Measurements from ENCODE around the gene ATP6V1B1.

The ATP6V1B1 gene

DNA sequence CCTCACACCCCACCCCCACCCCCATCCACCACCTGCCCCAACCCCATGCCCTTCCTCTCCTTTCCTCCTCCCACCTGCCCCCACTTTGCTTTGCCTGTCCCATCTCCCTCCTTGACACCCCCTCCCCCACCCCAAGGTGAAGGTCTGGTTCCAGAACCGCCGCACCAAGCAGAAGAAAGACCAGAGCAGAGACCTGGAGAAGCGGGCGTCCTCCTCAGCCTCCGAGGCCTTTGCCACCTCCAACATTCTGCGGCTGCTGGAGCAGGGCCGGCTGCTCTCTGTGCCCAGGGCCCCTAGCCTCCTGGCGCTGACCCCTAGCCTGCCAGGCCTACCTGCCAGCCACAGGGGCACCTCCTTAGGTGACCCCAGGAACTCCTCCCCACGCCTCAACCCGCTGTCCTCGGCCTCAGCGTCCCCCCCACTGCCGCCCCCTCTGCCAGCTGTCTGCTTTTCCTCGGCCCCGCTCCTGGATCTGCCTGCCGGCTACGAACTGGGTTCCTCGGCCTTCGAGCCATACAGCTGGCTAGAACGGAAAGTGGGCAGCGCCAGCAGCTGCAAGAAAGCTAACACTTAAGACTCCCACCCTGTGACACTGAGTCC lies 3.0 kb upstream of the ATP6V1B1 start:
- Histone ChIP-seq H3K36me3 (ENCODE audit: control insufficient read depth, low read depth, low read length) (no peaks in the 10 kb centered on the region), H3K4me1 (ENCODE audit: control insufficient read depth, low read depth, low read length) (peaks cover 4% of the 10 kb centered on the region), H3K4me3 (ENCODE audit: low read length) (no peak overlapping the region), H3K27ac (ENCODE audit: low read length) (no peak overlapping the region), H3K9ac (ENCODE audit: low read length) (no peak overlapping the region), H3K27me3 (ENCODE audit: control insufficient read depth, insufficient read depth, low read length) (peaks cover 4% of the 10 kb centered on the region), H3K9me3 (ENCODE audit: control insufficient read depth, low read depth, low read length) (no peaks in the 10 kb centered on the region)

DNA sequence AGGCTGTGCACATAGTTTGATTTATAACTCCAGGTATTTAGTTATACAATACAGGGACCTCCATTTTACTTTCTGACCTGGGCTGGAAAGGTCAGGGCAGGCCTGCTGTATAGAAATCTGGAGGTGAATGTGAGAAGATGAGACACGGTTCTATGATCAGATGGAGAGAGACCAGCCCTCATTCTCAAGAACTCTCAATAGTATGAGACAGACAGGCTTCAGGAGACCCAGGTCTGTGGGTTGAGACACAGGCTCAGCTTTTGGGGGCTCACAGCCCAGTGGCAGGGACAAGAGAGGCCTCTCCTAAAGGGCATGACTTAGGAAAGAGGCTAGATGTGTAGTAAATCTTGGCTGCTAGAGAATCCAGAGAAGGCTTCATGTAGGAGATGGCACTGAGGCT lies 719 bp upstream of the ATP6V1B1 start:
- Histone ChIP-seq H3K27ac (ENCODE audit: low read length) (no peak overlapping the region), H3K9ac (ENCODE audit: low read length) (no peak overlapping the region), H3K36me3 (ENCODE audit: control insufficient read depth, low read depth, low read length) (no peaks in the 10 kb centered on the region), H3K9me3 (ENCODE audit: control insufficient read depth, low read depth, low read length) (no peaks in the 10 kb centered on the region), H3K27me3 (ENCODE audit: control insufficient read depth, insufficient read depth, low read length) (peaks cover 25% of the 10 kb centered on the region), H3K4me3 (ENCODE audit: low read length) (no peak overlapping the region), H3K4me1 (ENCODE audit: control insufficient read depth, low read depth, low read length) (peaks cover 23% of the 10 kb centered on the region)

DNA sequence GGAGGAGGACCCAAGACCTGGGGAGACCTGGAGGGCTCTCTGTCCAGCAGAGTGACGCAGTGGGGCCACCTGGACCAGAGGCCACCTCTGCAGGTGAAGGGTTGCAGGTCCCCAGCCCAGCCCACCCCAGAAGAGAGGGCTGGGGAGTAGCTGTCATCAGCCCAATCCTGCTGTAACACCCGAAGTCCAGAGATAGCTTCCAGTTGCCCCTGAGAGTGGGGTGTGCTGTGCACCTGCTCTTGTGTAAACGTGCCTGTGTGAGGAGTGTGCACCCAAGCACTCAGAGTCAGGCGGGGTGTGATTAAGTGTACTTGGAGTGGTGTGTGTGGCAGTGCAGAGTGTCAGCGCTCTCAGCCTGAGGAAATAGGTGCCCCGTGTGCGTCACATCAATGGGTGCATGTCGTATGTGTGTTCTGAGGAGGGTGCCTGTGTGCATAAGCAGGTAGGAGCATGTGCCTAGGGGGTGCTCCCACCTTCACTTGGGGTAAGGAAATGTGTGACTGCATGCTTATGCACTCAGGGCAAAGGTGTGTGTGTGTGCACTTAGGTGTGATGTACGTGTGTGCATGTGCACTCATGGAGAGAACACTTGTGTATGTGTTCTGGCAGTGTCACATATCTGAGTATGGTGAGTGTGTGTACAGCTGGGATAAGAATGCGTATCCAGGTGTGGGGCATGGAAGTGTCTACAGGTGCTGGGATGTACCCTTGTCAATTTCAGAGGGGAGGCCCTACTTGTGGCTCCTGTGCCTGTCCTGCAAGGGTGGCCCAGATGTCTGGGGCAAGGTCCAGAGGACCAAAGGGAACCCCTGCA lies 672 bp downstream of the ATP6V1B1 start:
- no peak overlapping the region for H3K27ac ChIP-seq (ENCODE audit: low read length)
- H3K9me3 ChIP-seq (ENCODE audit: control insufficient read depth, low read depth, low read length) = no peaks in the 10 kb centered on the region
- H3K4me1 ChIP-seq (ENCODE audit: control insufficient read depth, low read depth, low read length) = peaks cover 23% of the 10 kb centered on the region
- H3K9ac ChIP-seq (ENCODE audit: low read length) = no peak overlapping the region
- H3K36me3 ChIP-seq (ENCODE audit: control insufficient read depth, low read depth, low read length) = no peaks in the 10 kb centered on the region
- peaks cover 38% of the 10 kb centered on the region for H3K27me3 ChIP-seq (ENCODE audit: control insufficient read depth, insufficient read depth, low read length)
- no peak overlapping the region for H3K4me3 ChIP-seq (ENCODE audit: low read length)

DNA sequence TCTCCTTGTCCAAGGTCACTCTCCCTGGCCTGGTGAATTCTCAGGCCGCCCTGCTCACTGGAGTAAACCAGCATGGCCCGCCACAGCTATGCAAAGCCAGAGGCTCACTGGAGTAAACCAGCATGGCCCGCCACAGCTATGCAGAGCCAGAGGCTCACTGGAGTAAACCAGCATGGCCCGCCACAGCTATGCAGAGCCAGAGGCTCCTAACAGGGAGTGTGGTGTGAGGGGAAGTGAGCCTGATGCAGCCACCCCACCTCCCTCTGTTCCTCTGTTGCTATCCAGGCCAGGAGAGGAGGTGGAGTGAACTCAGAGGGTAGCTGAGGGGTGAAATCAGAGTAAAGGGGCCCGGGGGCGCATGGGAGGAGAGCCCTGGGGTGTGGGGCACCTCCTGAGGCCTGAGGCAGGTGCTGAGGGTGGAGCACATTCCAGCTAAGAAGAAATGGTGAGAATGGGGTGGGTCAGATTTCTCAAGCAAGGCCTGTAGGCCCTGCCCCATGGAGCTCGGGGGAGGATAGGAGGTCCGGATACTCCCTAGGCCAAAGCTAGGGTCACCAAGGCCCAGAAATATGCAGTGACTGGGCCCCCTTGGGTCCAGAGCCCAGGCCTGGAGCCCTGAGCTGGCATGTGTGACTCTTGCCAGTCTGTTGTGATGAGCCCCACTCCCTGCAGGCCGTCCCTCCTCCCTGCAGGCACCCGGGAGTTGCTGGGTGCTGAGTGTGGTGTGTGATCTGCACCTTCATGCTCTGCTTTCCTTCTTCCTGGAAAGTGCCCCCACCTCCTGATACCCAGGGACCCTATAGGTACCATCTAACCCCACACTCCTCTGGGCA lies 1.5 kb downstream of the ATP6V1B1 start:
- Histone ChIP-seq H3K9ac (ENCODE audit: low read length) (no peak overlapping the region), H3K4me3 (ENCODE audit: low read length) (no peak overlapping the region), H3K27ac (ENCODE audit: low read length) (no peak overlapping the region), H3K4me1 (ENCODE audit: control insufficient read depth, low read depth, low read length) (peaks cover 23% of the 10 kb centered on the region), H3K27me3 (ENCODE audit: control insufficient read depth, insufficient read depth, low read length) (peaks cover 46% of the 10 kb centered on the region), H3K9me3 (ENCODE audit: control insufficient read depth, low read depth, low read length) (no peaks in the 10 kb centered on the region), H3K36me3 (ENCODE audit: control insufficient read depth, low read depth, low read length) (no peaks in the 10 kb centered on the region)

DNA sequence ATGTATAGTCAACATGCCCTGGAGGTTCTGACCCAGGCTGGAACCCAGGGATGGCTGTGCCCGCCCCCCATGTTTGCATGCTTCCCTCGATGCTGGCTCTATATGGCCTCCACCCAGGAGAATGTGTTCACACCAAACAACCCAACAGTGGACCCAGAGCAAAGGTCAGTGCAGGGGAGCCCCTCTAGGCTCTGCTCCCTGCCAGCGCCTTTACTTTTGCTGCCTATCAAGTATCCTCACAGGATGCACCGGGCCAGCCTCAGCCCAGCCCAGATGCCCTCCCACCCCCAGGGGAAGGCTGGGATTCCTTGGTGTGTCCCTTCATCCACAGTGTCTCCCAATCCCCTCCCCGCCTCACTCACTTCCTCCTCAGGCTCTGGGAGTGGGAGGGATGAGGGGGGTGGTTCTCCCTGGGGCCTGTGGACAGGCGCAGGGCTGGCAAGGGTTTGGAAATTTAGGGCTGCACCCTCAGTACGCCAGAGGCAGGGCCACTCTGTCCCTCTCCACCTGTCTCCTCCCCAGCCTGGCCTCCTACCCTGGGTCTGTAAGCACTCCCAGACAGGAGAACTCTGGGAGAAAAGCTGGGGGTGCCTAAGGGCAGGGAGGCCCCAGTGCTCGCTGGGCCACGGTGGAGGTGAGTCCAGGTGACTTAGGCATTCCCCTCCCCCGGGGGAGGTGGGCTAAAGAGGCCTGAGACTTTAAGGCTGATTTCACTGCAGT lies 2.3 kb downstream of the ATP6V1B1 start:
- Histone ChIP-seq H3K9me3 (ENCODE audit: control insufficient read depth, low read depth, low read length) (no peaks in the 10 kb centered on the region), H3K9ac (ENCODE audit: low read length) (no peak overlapping the region), H3K4me3 (ENCODE audit: low read length) (peak overlapping the region; percentile 12), H3K27me3 (ENCODE audit: control insufficient read depth, insufficient read depth, low read length) (peaks cover 51% of the 10 kb centered on the region), H3K36me3 (ENCODE audit: control insufficient read depth, low read depth, low read length) (no peaks in the 10 kb centered on the region), H3K4me1 (ENCODE audit: control insufficient read depth, low read depth, low read length) (peaks cover 29% of the 10 kb centered on the region), H3K27ac (ENCODE audit: low read length) (no peak overlapping the region)

DNA sequence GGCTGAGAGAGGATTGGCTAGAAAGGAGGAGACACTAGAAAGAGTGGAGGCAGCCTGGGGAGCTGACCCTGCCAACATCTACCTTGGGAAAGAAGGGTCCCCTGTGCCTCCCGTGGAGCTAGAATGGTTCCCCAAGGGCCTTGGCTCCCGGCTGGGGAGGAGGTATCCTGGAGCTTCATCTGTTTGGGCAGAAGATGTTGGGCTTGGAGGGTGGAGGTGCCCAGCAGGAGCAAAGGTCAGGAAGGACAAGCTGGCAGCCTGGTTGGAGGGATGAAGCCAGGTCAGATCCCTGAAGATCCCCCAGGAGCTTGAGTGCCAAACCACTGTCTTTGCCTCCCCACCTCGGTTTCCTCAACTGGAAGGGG lies 2.9 kb downstream of the ATP6V1B1 start:
- no peaks in the 10 kb centered on the region for H3K36me3 ChIP-seq (ENCODE audit: control insufficient read depth, low read depth, low read length)
- peaks cover 34% of the 10 kb centered on the region for H3K4me1 ChIP-seq (ENCODE audit: control insufficient read depth, low read depth, low read length)
- no peak overlapping the region for H3K27ac ChIP-seq (ENCODE audit: low read length)
- H3K9ac ChIP-seq (ENCODE audit: low read length) = no peak overlapping the region
- H3K9me3 ChIP-seq (ENCODE audit: control insufficient read depth, low read depth, low read length) = no peaks in the 10 kb centered on the region
- peaks cover 51% of the 10 kb centered on the region for H3K27me3 ChIP-seq (ENCODE audit: control insufficient read depth, insufficient read depth, low read length)
- H3K4me3 ChIP-seq (ENCODE audit: low read length) = peak overlapping the region; percentile 12

DNA sequence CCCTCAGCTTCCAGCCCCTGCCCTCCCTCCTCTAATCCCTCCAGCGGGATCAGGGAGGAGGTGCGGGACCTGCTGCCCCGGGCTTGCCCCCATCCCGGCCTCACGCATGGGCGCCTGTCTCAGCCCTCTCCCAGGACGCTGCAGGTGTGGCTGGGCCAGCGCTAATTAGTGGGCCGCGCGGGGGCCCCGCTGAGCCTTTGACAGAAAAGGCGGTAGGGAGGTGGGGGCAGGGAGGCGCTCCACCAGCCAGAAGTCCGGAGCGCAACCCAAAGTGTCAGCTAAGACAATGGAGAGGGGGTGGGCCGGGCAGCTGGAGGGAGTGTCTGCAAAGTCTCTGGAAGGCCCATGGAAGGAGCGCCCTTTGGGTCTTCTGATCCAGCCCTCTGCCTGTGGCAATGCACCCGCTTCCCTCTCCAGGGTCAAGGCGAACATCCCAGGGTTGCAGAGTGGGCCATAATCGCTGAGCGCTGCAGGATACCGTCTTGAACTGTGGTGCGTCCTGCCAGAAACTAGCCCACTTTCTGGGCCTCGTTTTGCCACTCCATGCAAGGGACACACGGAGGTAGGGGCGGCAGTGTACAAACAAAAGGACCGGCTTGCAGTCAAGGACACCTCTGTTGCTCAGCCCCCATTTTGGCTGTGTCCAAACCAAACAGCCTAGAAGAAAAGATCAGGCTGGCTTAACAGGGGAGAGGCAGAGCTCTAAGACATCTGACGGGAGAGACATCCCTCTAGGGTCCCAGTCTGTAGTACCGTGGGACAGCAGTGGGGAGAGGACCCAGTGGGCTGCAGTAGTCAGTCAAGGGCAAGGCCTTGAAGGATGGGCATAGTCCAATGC lies 3.5 kb downstream of the ATP6V1B1 start:
- H3K4me3 ChIP-seq (ENCODE audit: low read length) = peak overlapping the region; percentile 12
- H3K9ac ChIP-seq (ENCODE audit: low read length) = no peak overlapping the region
- H3K36me3 ChIP-seq (ENCODE audit: control insufficient read depth, low read depth, low read length) = no peaks in the 10 kb centered on the region
- H3K4me1 ChIP-seq (ENCODE audit: control insufficient read depth, low read depth, low read length) = peaks cover 35% of the 10 kb centered on the region
- H3K27me3 ChIP-seq (ENCODE audit: control insufficient read depth, insufficient read depth, low read length) = peaks cover 57% of the 10 kb centered on the region
- no peak overlapping the region for H3K27ac ChIP-seq (ENCODE audit: low read length)
- no peaks in the 10 kb centered on the region for H3K9me3 ChIP-seq (ENCODE audit: control insufficient read depth, low read depth, low read length)

DNA sequence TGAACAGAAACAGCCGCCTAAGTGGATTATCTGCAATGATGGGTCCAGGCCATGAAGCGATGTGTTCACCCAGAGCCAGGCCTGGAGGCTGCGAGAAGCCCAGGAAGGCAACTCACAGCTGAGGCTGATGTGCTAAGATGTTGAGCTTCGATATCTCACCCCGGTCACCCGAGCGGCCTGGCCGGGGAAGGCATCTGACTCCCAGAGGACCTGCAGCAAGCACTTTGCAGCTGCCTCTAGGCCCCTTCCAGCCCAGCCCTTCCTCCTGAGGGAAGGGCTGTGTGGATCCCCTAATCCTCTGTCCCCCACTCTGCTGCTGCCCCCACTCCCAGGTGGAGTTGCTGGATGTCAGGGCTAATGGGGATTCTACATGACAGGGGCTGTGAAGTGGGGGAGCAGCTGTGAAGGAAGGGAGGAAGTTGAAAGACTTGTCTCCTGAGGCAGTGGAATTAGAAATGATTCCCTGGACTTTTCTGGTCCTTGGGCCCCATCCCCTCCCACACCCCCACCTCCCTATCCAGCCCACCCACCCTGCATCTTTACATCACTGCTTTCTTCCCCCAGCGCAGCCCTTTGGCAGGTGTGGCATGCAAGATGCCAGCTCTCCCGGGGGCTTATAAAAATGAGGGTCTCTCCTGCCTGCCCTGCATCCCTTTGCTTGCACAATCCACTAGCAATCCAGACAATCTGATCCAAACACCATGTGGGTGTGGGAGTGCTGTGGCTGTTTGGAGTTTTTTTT lies 4.3 kb downstream of the ATP6V1B1 start:
- Histone ChIP-seq H3K4me1 (ENCODE audit: control insufficient read depth, low read depth, low read length) (peaks cover 35% of the 10 kb centered on the region), H3K4me3 (ENCODE audit: low read length) (no peak overlapping the region), H3K27ac (ENCODE audit: low read length) (no peak overlapping the region), H3K27me3 (ENCODE audit: control insufficient read depth, insufficient read depth, low read length) (peaks cover 62% of the 10 kb centered on the region), H3K9me3 (ENCODE audit: control insufficient read depth, low read depth, low read length) (no peaks in the 10 kb centered on the region), H3K36me3 (ENCODE audit: control insufficient read depth, low read depth, low read length) (no peaks in the 10 kb centered on the region), H3K9ac (ENCODE audit: low read length) (no peak overlapping the region)

DNA sequence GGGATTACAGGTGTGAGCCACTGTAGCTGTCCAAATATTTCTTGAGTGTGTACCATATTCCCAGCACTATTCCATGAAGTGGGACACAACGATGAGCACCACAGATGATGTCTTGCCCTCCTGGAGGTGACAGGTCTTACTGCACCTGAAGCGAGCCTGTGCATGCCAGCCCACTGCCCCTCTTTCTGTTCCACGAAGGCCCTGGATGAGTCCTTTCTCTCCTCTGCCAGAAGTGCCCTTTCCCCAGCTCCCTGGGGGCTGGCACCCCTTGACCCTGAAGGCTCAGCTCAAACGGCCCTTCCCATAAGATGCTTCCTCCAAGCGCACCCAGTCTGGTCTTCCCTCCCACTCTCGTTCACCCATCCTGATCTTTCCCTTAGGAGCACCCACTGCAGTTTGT lies 5.5 kb downstream of the ATP6V1B1 start:
- Histone ChIP-seq H3K9ac (ENCODE audit: low read length) (no peak overlapping the region), H3K36me3 (ENCODE audit: control insufficient read depth, low read depth, low read length) (no peaks in the 10 kb centered on the region), H3K27ac (ENCODE audit: low read length) (no peak overlapping the region), H3K4me1 (ENCODE audit: control insufficient read depth, low read depth, low read length) (peaks cover 31% of the 10 kb centered on the region), H3K9me3 (ENCODE audit: control insufficient read depth, low read depth, low read length) (no peaks in the 10 kb centered on the region), H3K4me3 (ENCODE audit: low read length) (no peak overlapping the region), H3K27me3 (ENCODE audit: control insufficient read depth, insufficient read depth, low read length) (peaks cover 71% of the 10 kb centered on the region)

DNA sequence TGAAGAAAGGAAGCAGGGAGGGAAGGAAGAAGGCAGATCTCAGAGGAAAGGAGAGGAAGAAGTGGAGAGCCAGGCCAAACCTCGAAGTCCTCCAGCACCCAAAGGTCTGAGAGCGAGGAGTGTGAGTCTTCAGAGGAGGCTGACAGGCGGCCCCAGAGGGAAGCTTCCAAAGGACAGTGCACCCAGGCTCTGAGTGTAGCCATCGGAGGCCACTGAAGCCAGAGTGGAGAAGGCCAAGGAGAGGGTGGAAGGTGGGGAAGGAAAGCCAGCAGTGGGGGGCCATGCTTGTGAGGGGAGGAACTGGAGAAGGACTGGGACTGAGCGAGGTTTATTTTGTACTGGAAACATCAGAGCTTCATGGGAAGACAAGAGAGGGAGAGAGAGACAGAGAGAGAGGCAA lies 6.0 kb downstream of the ATP6V1B1 start:
- H3K4me3 ChIP-seq (ENCODE audit: low read length) = no peak overlapping the region
- H3K4me1 ChIP-seq (ENCODE audit: control insufficient read depth, low read depth, low read length) = peaks cover 31% of the 10 kb centered on the region
- H3K27me3 ChIP-seq (ENCODE audit: control insufficient read depth, insufficient read depth, low read length) = peaks cover 76% of the 10 kb centered on the region
- no peak overlapping the region for H3K27ac ChIP-seq (ENCODE audit: low read length)
- no peaks in the 10 kb centered on the region for H3K9me3 ChIP-seq (ENCODE audit: control insufficient read depth, low read depth, low read length)
- H3K9ac ChIP-seq (ENCODE audit: low read length) = no peak overlapping the region
- no peaks in the 10 kb centered on the region for H3K36me3 ChIP-seq (ENCODE audit: control insufficient read depth, low read depth, low read length)

All from iPS-18a (cell line).